GM19043 (cell line): ENCODE results near the gene PTPRD.
"Not testable (repeated sequence)": the region's sequence is repeated elsewhere in the genome, so short reads cannot be mapped to it uniquely, and the experiment has no call there.

ENCODE experiments used
- ATAC-seq: cut with Tn5 transposase; IDR thresholded peaks from one replicate; pipeline ENCODE4 v1.9.1; 2021; ENCODE audit warnings: low read depth; ENCODE audit not compliant: unreplicated experiment

PTPRD gene

GRCh38 chr9:9412241-9412640, 1200.6 kb downstream of the PTPRD start:
- ATAC-seq: no peak

GRCh38 chr9:9410736-9411135, 1202.1 kb downstream of the PTPRD start:
- no peak for ATAC-seq

GRCh38 chr9:9399982-9400381, 1212.8 kb downstream of the PTPRD start:
- no peak for ATAC-seq

DNA sequence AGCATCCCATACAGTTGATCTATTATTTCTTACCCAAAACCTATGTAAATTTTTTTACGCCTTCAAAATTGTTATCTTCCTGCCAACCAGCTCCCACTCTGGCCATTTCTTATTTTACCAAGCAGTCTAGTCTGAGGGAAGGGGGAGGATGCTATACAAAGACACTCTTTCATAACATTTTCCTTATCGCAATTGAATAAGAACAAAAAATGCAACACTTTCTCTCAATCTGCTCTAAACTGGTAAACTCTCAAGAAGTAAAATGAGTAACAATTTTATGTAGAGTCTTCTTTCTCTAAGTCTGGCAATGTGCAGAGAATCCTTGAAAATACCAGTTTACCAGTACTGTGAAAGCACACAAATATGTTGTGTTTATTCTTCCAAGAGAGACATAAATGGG, 1216.3 kb downstream of the PTPRD start:
- ATAC-seq: no peak

DNA sequence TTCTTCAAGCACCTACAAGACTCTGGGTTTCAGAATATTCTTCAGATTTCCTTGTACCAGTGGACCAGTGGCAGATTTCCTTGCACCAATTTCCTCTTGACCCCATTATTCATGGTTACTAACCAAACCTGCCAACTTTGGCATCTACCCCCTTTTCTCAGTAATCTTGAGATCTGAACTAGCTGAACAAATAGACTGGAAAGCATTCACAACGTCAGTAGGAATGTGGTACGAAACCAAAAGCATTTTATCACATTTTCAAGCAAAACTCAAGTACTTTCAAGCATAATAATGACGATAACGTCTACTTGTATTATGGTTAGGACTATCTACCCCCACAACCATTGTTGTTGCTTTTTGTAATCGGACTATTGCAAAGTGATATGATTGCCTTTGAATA, 1217.3 kb downstream of the PTPRD start:
- ATAC-seq: no peak

DNA sequence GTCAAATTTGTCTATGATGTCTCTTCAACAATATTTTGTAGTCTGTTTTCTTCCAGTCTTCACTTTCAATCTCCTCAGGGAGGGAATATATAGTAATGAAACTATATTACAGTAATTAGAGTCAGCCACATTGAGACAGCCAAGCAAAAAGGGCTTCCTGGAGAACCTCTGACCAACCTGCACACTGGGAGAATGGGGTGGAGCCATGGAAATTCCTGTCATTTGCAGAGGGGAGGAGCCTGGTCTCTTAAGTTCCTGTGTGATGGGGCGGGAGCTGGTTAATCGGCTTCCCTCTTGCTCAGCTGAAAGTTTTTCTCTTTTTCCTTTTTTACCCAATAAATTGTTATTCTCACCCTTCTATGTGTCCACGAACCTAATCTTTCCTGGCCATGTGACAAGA, 1220.0 kb downstream of the PTPRD start:
- no peak for ATAC-seq

DNA sequence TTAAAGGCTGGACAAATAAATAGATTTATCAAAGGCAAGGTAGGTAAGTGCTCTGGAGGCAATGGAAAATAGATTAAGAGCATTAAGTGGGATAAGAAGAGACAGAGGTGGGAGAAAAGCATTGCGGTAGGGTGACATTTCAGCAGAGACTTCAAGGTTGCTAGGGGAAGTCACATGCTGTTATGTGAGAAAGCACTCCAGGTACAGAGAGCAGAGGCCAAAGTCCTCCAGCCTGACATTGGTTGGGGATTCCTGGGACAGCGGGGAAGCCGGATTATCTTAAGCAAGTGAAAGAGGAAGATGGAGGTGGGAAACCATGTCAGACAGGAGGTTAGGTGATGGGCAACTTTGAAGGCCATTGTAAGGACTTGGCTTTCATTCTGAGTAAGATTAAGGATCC, 1222.9 kb downstream of the PTPRD start:
- ATAC-seq: no peak

DNA sequence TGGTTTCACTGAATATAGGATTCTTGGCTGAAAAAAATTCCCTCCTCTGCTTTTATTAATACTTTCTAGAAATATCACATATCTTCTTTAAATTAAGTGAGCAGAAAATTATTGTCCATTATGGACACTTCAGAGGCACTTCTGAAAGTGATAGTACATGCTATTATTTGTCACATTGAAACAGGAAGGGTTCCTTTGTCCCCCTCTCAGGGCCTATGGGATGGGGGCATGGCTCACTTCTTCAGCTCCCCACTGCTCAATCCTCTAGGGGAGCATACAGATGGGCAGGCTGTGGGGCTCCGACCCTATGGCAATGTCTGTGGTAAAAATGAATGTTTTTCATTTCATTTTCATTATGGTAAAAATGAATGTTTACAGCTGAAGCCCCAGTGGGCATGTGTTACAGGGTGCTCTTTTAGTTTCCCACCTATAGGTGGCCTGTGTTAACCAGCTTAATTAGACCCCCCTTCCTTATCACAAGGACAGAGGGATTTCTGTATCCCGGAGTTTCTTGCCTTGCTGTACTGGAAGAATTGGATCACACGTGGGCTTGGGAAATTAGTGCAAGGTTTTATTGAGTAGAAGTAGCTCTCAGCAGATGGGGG, 1225.2 kb downstream of the PTPRD start:
- no peak for ATAC-seq

- ATAC-seq: no peak
Measured at GRCh38 chr9:9362332-9362731, 1250.5 kb downstream of the PTPRD start.

GRCh38 chr9:9352877-9353481, 1259.8 kb downstream of the PTPRD start:
- no peak for ATAC-seq

DNA sequence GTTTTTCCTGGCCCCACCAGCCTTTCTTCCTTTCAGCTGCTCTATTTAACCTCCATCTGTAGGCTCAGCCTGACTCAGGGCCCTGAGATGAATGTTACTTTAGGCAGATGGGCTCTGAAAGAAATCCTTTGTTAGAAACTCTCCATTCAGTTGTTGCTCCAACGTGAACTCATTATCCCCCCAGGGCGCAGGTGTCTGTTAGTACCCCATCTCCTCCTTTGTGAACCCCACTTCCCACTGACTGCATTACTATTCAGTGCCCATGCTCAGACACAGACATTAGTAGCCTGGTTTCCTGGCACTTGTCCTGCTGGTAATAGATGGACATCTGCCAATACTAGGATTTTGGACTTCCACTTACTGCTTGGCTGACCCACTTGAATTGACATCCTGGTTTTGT, 1271.6 kb downstream of the PTPRD start:
- no peak for ATAC-seq

DNA sequence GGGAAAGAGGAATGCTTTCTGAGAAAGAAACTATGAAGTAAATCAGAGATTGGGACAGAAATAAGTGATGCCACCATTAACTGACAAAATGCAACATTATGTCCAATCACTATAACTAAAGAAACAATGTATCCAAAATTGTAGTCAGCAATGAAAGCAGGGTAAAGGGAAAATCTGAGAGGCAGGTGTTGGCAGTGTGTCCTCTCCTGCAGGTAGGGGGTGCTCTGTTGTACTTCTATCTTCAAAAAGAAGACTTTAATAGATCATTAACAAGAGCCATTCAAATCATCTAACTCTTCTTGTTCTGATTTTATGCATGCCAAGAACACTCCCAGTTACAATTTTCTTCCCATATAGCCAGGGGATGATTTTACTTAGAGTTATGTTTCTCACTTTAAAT, 1275.7 kb downstream of the PTPRD start:
- ATAC-seq: no peak

GRCh38 chr9:9326749-9327148, 1286.1 kb downstream of the PTPRD start:
- no peak for ATAC-seq

DNA sequence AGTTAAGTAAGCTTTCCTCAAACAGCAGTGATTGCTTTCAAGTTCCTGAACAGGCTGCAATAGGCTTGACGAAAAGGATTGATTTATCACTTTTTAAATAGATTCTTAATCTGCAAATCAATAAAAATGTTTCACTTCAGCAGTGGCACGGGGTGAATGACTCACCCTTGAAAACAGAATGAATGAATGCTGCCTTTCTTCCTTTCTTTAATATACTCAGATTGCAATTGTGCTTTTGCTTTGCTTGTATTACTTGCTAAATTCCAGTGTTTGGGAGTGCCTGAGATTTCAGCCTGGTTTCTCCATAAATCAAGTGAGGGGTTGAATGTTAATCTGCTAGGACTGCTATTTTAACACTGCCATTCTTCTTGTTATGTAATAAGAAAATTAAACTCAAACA, 1293.8 kb downstream of the PTPRD start:
- ATAC-seq: no peak

DNA sequence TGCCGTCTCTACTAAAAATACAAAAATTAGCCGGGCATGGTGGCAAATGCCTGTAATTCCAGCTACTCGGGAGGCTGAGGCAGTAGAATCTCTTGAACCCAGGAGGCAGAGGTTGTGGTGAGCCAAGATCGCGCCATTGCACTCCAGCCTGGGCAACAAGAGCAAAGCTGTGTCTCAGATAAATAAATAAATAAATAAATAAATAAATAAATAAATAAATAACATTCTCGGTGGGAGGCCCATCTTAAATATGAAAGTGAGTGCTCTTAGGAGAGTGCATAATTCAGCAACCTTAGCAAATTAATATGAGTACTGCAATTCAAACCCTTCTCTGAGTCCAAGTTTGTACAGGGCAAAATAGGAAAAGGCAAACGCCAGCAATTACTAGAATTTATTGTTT, 1302.1 kb downstream of the PTPRD start:
- not testable (repeated sequence) for ATAC-seq

- ATAC-seq: no peak
Measured at GRCh38 chr9:9305600-9305999, 1307.2 kb downstream of the PTPRD start.

DNA sequence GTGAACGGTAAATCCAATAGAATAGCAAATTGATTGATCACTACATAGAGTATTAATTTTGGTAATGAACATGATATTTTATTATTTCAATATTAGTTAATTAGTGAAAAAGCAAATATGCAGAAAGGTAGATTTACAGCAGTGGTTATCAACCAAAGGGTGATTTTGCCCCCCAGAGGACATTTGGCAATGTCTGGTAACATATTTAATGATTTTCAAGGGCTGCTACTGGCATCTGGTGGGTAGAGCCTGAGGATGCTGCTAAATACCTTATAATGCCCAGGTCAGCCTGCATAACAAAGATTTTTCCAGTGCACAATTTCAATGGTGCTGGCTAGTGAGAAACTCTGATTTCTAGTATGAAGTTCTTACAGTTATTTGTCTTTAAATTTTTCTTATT, 1313.7 kb downstream of the PTPRD start:
- ATAC-seq: no peak

- no peak for ATAC-seq
Measured at GRCh38 chr9:9286001-9286400, 1326.8 kb downstream of the PTPRD start.

DNA sequence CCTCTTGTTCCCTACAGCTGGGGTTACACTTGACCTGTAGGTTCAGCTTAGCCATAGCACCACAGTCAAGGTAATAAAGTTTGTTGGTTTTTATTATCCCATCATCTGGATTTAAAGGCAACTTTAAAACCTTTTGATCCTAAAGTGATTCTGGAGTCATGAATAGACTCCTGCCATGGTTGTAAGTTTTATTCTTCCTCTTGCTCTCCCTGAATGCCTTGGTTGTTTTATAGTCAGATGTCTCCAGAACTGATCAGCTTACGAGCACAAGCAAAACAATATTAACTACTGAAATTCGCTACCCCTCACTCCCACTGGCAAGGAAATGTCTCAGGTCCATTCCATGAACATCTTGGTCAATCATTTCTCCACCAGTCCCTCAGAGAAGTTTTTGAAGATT, 1328.6 kb downstream of the PTPRD start:
- ATAC-seq: no peak

- no peak for ATAC-seq
Measured at GRCh38 chr9:9283159-9283986, 1329.4 kb downstream of the PTPRD start.

GRCh38 chr9:9275601-9276000, 1337.2 kb downstream of the PTPRD start:
- no peak for ATAC-seq

DNA sequence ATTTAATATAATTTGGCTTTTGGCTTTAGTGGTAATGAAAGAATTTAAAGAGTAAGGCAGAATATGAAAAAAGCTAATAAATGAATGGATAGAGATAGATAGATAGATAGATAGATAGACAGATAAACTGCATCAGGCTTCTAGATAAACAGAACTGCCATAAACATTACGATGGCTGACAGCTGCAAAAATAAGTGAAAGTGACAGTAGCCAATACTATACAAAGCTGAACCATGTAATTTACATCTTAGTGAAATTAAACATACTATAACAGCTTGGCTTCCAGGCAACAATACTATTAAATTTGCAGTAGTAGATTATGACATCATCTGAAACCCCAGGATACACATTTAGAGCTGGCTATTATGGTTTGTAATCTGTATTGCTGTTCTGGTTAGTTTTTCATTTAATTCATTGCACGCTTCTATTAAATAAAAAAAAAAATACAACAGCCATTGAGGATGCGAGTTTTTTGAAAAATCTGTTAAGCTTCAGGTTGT, 1354.8 kb downstream of the PTPRD start:
- no peak for ATAC-seq
